HG02623 (cell line): ENCODE measurements around the gene RNASE11.
"Not testable (repeated sequence)": the region's sequence is repeated elsewhere in the genome, so short reads cannot be mapped to it uniquely, and the experiment has no call there.

Experiments used
- ATAC-seq: cut with Tn5 transposase; IDR thresholded peaks from one replicate; pipeline ENCODE4 v1.9.1; 2021; ENCODE audit warnings: moderate library complexity; ENCODE audit not compliant: unreplicated experiment

The RNASE11 gene

DNA sequence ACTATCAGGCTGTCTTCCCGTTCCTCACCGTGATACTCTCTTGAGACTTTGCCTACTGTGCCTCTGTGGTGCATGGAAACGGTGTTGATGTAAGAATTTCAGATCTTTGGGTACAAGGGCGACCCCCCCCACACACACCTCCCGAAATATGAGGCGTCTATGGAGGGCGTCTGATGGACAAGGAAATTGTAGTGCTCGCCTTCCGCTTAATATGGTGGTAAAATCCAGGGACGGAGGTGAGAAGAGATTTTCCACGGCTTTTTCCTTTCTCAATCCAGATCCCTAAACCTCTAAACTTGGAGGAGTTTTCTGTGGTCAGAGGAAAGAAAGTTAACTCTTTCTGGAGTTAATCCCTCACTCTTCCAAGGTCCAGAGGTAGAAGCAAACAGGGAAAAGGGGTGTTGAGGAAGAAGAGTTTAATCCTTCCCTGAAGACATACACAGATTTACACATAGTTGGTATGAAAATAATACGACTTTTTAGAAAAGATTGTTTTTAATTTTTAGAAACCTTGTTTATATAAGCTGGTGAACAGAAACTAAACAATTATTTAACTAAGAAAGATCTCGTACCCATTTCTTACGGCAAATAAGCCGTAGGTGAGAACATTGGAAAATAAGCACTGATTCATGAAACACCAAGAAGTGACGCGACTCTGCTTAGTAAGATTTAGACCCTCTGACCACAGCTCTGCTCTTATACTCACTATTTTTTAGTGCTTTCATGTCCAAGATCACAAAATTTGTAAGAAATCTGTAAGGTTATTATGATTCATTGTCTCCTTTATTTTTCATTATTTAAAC is 26.4 kb upstream of the RNASE11 start:
- no peak for ATAC-seq

DNA sequence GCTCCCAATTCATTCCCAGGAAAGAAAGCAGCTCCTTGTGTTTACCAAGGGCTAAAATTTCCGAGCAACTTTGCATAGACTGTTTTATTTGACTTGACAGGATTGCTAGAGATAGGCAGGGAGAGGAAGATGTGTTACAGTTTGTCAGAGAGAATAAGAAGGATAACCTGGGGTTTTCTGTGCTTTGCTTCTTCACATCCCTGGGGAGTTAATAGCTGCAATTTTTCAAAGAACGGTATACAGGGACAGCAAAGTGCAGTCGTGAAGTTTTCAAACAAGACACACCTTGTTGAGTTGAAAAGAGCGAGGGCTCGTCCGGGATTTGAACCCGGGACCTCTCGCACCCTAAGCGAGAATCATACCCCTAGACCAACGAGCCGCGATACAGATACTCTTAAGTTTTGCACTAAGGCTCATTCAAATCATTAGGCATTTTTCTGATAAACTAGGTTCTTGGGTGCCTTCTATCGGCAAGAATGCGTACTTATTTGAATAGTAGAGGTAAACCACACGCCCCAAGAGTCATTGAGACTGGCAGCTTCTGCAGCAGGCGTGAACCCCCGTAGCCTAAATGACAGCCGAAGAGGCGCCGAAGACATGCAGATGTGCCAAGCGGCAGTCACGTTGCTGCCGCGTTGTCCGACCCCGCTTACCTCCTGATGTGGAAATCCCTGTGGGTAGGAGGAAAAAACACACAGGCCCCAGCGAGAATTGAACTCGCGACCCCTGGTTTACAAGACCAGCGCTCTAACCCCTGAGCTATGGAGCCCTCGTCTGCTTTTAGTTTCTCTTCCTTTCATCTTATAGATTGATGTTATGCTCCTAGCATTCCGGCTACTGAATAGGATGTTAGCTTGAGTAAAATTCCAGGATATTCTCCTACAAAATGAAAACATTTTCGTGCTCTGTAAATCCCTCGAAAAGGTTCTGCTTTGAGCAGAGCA is 25.6 kb upstream of the RNASE11 start:
- ATAC-seq = peak; percentile 64

DNA sequence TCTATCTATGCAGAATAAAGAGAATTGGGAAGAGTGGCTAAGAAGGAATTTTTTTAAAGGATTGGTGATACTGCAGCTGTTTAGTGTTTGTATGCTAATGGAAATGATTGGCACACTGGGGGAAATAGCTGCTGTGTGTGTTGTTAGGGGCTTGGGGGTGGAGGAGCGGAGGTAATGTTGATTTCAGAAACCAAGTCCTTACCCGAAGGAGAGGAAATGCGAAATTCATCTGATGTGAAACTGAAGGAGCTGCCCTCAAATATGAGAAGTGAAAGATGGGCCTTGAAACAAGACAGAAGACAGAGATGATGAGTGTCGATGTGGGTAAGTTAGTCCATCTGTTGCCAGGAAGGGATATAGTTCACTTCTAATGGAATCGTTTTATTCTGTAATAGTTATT is 24.6 kb upstream of the RNASE11 start:
- no peak for ATAC-seq

DNA sequence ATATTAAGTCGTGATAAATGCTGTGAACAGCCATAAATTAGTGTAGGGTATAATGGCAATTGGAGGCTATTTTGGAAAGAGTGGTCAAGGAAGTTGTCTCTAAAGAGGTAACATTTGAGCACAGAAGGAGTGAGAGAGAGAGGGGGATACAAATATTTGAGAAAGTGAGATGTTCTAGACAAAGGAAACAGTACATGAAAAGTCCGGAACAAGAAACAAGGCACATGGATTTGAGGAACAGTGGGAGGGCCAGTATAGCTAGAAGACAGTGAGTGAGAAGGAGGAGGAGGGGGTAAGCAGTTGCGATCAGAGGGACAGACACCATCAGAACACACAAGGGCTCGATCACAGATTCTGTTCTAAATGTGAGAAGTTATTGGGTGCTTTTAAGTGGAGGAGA is 23.5 kb upstream of the RNASE11 start:
- no peak for ATAC-seq

DNA sequence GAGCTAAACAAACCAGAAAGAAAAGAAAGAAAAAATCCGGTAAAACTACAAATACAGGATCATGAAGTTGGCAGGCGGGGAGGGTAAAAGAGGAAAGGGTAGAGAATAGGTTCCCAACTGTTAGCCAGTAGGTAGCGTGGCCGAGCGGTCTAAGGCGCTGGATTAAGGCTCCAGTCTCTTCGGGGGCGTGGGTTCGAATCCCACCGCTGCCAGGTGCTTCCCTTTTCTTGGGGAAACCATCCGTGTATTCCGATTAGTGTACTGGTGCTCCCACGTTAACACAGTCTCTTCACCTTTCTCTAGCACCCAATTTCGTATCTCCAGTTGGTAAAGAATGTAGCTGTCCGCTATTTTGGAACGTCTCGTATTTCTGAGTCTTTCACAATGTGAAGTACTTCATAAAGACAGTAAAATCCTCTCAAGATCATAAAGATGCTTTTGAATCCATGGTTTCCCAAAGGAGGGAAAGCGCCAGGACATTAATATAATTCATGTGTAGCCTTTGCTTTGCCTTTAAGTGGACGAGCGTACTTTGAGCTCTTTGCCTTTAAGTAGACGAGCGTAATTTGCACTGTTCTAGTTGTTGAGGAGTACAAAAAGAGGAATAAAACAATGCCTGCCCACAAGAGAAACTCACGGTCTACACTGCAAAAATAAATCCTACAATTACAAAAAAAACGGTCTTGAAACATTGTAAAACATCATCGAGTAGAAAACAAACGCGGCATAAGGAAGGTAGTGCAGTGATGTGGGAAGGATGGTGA is 22.4 kb upstream of the RNASE11 start:
- ATAC-seq = no peak

DNA sequence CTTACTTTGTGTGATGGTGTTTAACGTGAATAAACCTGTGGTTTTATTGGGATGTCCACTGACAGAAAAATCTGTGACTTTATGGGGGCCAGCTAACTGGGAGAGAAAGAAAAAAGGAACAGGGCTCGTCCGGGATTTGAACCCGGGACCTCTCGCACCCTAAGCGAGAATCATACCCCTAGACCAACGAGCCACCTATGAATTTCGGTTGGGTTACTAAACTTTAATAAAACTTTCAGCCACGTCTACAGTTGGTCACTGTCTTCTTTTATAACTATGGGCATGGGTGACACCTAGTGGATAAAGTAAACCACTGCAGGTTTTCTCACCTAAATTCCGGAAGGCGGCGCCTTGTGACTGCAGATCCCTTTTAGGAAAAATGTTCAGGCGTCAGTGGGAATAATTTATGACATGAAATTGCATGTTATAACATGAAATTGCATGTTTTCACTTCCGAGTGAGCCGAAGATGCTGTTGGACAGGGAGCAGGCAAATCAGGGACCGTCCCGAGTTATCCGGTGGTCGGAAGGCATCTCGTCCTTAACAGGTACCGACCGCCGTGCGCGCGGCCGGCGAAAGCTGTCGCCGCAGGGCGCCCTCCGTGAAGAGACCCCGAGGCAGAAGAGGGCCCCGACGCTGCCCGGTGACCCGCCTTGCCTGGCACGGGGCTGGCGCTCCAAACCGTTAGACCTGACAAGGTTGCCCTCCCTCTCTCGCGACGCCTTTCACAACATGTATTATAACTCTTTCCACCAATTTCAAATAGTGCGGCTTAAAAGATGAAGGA is 21.6 kb upstream of the RNASE11 start:
- no peak for ATAC-seq

DNA sequence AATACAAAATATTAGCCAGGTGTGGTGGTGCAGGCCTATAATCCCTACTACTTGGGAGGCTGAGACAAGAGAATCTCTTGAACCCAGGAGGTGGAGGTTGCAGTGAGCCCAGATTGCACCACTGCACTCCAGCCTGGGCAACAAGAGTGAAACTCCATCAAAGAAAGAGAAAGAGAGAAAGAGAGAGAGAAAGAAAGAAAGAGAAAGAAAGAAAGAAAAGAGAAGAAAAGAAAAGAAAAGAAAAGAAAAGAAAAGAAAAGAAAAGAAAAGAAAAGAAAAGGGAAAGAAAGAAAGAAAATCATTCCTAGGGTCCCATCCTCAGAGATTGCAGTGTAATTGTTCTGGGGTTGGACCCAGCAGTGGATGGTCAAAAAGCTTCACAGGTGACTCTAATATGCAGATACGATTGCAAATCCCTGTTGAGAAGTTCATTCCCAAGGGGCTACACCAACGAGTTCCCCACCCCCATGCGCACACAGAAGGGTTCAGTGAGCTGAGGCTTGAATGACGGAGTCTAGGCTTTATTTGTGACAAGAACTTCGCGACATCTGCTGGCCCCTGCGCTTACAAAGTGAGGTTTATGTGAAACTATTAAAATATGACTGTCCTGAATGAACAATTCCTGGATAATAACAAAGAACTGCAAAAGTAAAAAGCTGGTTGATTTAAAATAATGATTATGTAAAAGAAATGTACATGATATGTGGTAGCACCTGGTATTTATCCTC is 20.7 kb upstream of the RNASE11 start:
- no peak for ATAC-seq

DNA sequence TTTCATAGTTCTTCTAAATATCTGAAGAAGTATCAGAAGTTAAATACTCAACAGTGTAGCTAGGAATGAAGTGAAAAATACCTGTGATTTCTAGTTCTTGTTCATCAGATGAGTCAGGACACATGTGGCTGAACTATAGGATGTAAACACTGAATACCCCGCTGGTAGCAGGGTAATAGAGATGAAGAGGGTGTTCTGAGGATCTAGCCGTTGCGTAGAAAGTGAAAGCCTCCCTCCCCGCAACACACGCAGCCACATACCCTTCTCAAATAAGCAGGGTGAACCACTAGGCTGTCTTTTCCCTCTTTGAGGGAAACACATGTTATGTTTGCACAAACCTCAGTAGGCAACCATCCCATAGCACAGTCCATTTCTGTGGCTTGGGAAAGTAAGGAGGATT is 19.8 kb upstream of the RNASE11 start:
- no peak for ATAC-seq

DNA sequence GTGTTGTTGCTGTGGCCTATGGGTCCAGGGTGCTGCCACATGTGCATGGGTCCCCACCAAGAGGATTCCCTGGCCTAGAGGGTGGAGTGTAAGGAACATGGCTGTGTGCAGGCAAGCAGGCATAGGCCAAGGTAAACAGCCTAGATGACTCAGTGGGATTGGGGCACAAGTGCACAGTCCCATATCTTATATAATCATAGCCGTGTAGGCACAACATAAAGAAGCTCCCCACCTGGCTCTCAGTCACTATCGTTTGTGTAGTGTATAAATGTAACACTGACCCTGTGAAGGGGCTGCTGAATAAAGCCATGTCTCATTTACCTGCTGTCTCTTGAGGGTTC is 19.1 kb upstream of the RNASE11 start:
- no peak for ATAC-seq

DNA sequence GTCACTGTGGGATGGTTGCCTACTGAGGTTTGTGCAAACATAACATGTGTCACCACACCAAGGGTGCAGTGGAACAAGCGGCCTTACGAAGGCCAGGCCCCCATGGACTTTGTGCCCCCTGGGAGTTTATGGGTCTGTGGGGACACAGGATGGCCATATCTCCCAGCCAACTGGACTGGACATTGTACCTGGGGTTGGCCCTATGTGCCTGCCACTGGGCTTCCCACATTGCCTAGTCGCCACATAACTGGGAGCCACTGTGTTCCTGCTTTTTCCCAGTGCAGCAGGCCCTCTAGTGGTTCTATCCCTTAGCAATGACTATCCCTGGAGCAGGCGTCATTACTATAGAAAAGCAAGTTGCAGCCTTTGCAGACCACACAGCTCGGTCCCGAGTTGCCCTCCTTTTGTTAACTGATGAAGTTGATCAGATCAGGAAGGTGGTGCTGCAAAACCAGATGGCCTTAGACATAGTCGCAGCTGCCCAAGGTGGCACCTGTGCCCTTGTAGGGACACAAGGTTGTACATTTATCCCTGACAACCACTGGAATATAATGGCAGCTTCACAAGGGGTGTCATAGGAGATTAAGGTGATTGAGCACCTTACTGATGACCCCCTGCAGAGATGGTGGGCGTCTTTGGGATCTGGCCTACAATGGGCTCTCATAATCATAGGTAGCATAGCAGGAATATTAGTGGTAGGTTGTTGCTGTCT is 18.5 kb upstream of the RNASE11 start:
- ATAC-seq = no peak

DNA sequence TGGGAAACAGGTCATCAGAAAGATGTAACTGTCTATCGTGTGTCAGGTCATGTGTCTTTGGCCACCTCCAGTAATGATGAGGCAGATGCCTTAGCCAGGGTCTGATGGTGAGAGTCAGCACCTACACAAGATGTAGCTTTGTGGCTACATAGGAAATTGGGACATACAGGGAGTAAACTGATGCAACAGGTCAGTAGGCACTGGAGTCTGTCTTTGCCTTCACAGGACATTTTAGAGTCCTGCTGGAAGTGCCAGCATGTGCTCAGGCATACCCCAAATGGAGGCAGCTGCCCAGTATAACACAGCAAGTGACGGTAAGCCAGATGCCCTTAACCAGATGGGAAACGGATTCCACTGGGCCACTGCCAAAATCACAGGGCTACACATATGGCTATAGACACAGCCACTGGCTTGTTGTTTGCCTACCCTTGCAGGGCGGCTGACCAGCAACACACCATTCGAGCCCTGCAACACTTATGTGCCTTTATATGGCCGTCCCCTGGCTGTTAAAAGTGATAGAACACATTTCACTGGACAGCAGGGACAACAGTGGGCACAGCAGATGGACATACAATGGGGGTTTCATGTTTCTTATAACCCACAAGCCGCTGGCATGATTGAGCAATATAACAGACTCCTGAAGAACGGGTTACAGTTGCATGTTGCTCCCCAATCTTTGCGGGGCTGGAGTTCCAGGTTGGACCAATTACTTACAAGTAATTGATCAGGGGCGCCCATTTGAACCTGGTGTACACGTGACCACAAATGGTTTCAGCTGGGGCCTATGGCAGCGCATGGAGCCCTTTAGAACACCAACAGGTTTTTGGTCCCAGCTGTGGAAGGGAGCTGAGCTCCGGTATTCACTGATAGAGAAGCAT is 16.3 kb upstream of the RNASE11 start:
- no peak for ATAC-seq

DNA sequence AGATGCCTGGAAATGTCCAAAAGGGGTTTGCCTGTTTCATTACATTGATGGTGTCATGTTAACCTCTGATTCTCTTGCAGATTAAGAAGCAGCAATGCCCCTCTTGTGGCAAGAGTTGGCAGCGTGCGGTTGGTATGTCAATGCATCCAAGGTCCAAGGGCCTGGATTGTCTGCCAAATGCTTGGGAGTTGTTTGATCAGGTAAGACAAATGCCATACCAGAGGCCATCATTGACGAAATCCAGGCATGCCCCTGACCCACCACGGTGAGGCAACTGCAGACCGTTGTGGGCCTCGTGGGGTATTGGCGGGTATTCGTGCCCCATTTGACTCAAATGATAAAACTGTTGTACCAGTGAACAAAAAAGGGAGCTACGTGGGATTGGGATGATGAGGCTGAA is 14.8 kb upstream of the RNASE11 start:
- no peak for ATAC-seq

DNA sequence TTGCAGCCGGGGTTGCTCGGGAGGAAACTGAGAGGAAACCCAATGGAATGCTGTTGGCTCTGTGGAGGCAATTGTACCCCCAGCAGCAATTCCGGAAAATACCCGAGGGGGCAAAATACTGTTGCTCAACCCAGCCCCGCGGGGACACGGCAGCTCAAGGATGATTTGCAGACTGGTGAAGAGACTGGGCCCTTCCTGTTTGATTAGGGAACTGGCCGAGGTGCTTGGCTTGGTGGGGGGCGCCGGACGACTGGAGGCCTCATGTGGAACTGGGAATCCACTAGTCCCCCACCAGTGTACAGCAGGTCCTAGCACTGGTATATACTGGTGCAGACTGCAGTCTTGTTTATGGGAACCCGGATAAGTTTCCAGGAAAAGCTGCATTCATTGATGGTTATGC is 13.7 kb upstream of the RNASE11 start:
- no peak for ATAC-seq

DNA sequence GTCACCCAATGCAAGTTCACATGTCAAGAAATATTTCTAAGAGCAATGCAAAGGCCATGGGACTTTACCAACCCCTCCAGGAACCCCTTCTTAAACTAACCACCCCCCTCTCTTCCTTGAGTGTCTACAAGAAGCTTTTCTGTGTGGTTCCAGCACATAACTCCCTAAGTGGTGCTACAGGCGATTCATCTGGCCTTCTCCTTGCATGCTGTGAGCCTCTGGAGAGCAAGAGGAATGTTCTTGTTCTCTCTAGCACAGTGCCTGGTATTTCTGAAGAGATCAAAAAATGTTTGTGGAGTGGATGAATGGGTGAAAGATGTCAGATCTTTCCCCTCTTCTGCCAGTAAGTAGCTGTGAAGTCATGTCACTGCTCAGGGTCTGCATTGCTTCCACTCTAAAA is 9.3 kb upstream of the RNASE11 start:
- no peak for ATAC-seq

DNA sequence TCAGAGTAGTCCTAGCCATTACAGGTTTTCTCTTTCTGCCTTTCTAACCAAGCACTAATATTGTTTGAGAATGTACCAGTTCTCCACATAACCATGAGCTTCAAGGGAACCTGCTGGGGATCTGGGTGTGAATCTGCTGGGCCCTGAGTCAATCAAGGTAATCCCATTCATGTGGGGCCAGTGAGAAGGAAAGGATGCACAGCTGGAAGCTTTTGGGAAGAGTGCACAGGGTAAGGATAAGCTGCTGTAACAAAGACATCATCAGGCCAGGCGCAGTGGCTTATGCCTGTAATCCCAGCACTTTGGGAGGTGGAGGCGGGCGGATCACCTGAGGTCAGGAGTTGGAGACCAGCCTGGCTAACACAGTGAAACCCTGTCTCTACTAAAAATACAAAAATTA is 7.9 kb upstream of the RNASE11 start:
- ATAC-seq = not testable (repeated sequence)

DNA sequence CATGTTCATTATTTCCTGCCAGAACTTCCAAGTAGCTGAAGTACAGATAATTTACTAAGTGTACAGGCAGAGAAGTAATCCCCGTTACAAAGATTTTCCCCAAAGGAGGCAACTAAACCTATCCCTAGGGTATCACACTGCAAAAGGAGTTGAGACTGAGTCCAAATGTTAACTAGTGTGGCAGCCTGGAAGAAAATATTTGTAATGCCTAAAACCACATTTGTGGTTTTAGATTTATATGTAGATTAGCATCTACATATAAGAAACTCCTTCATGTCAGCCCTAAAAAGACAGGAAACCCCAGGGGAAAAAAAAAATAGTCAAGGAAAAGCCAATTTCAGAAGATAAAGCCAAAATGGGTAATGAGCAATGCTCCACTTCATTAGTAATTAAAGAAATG is 4.8 kb upstream of the RNASE11 start:
- no peak for ATAC-seq

DNA sequence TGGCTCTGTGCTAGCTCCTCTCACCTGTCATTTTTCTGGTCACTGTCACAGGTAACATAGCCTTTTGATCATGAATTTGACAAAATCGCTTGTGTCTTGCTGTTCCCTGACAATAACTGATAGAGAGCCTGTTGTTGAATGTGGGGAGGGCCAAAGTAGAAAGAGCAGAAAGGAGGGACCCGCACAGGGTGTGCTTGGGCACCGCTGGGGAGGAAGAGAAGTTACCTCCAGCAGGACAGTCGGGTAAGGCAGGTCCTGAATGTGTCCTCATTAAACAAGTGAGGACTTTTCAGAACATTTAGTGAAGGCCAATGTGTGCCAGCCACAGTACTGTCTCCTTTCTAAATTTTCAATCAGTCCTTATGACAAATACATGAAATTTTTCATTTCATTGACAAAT is 3.4 kb upstream of the RNASE11 start, which contains the start of gene RNASE12:
Gene RNASE12, minus strand, starts transcription at position 142 of the 400 bp plus-strand sequence. CDS start 653 bp downstream, outside the sequence.
- ATAC-seq = no peak

DNA sequence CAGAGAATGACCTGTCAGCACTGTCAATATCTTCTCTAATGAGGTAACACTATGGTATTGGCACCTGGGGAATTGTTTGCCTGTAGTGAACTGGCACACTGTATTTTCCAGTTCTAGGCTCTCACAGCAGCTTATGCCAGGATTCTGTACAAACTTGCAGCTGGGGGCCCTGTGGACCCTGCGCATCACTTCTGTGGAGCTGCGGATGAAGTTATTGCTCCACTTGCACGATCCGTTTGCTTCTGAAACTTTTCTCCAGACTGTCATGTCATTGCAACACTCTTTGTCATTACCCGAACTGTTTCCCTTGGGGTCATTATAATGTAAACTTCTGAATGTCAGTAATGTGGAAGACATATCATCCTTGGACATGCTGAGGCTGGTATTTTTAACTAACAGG is 3.9 kb downstream of the RNASE11 start:
- no peak for ATAC-seq
